Endothelial cell (in vitro differentiated cells): ENCODE results near the gene PRR11. TPM values are rescaled to one million over a fixed set of nuclear protein-coding genes. Genes with fewer than 3 reads are reported as not detected.

ENCODE experiments used
- DNase-seq: peaks from one replicate; pipeline ENCODE4 v3.0.0; 2021; ENCODE audit warnings: low spot score
- H3K27ac Mint-ChIP-seq: one replicate; pipeline ENCODE4 v1.8.0; 2021; ENCODE audit warnings: mixed read lengths, inconsistent platforms; ENCODE audit not compliant: unreplicated experiment
- H3K27me3 Mint-ChIP-seq: one replicate; pipeline ENCODE4 v1.8.0; 2021; ENCODE audit warnings: mild to moderate bottlenecking, moderate library complexity, mixed read lengths, inconsistent platforms; ENCODE audit not compliant: unreplicated experiment
- H3K36me3 Mint-ChIP-seq: one replicate; pipeline ENCODE4 v1.8.0; 2021; ENCODE audit warnings: mild to moderate bottlenecking, low read depth, mixed read lengths, inconsistent platforms; ENCODE audit not compliant: unreplicated experiment
- H3K4me1 Mint-ChIP-seq: one replicate; pipeline ENCODE4 v1.8.0; 2021; ENCODE audit warnings: mild to moderate bottlenecking, mixed read lengths, inconsistent platforms; ENCODE audit not compliant: unreplicated experiment
- H3K4me3 Mint-ChIP-seq: one replicate; pipeline ENCODE4 v1.8.0; 2021; ENCODE audit warnings: mild to moderate bottlenecking, mixed read lengths, inconsistent platforms; ENCODE audit not compliant: unreplicated experiment
- H3K9me3 Mint-ChIP-seq: one replicate; pipeline ENCODE4 v1.8.0; 2021; ENCODE audit warnings: mixed read lengths, inconsistent platforms; ENCODE audit not compliant: unreplicated experiment
- long read RNA-seq: library from polyadenylated mRNA; unstranded; transcript quantifications from one replicate; pipeline ENCODE4 v2.0.0, GENCODE V29; 2020; ENCODE audit not compliant: unreplicated experiment
- total RNA-seq: library from RNA; stranded (reverse); fragmentation: NEBNext Ultra II Directional; extraction: Animal tissue kit (Norgen Biotek cat#: 25700); gene quantifications from one replicate; pipeline ENCODE4 v1.2.1, GENCODE V29; 2021; ENCODE audit not compliant: unreplicated experiment
- TF ChIP-seq, protein P1 (sequence below): fragments of 200-600 bp; sonication (generic); IDR thresholded peaks from one replicate; pipeline ENCODE4 v1.5.0; 2021; ENCODE audit warnings: antibody characterized with exemption; ENCODE audit not compliant: unreplicated experiment

The PRR11 gene
- 16.0 TPM for total RNA-seq
- long read RNA-seq, partial matches to known transcripts, result 0 of 1 reads
- long read RNA-seq, other reads (novel, unspliced or antisense), result 0 of 1 reads

DNA sequence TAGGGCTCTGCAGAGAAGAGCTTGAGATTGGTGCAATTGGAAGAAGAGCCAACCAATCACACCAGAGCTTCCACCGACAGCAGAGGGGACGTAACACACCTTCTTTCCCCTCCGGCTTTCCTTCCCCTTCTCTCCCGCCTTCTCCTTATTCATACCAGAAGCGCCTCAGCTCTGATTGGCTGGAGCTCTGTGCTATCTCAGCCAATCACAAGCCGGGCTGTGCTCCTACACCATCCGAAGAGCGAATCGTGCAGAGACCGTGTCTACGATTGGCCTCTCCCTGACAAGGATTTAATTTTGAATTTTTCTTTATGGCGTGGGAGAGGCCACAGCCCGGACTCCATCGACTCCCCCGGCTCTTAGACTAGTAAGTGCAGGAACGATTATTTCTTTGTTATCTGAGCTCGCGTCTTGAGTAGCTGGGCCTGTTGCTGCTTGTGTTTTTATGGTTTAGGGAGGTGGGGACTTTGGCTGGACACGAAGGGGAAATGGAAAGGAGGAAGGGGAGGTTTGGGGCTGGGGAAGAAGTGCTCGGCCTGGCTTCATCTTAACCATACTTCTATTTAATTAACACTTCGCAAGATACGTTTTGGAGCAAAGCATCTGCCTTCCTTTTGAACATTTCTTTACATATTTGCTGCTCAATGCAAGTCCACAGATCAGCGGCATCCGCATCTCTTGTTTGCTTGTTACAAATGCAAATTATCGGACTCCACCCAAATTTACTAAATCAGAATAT is at the start of gene PRR11:
Gene PRR11, plus strand, starts transcription at position 308 of the 739 bp plus-strand sequence. CDS start 14,007 bp downstream, outside the sequence.
- peaks cover 10% of the 10 kb centered on the region for H3K4me1 Mint-ChIP-seq

DNA sequence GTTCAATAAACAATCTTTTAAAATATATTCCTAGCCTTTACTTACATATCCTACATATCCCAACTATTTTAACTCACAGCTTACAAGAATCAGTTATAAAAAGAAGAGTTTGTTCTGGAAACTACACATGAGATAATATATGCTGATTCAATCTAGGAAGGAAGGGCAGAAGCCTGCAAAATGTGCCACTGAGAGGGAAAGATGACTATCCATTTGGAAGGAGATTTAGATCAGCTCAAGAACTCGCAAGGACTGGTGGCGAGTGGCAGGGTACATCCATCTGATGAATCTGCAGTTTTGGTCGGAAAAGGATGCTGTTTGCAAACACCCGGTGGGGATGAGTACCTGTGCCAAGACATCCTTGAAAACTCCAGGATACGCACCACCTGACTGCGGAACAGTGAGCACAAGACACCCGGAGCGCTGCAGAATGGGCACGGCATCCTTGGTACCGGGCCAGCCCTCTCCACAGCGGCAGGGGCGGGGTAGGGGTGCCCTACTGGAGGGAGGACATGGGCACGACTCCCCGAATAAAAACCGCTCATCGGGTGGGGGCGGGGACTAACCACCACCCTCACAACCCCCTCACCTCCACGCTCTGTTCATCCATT is 49.6 kb upstream of the PRR11 start:
- TF ChIP-seq, protein P1, sequence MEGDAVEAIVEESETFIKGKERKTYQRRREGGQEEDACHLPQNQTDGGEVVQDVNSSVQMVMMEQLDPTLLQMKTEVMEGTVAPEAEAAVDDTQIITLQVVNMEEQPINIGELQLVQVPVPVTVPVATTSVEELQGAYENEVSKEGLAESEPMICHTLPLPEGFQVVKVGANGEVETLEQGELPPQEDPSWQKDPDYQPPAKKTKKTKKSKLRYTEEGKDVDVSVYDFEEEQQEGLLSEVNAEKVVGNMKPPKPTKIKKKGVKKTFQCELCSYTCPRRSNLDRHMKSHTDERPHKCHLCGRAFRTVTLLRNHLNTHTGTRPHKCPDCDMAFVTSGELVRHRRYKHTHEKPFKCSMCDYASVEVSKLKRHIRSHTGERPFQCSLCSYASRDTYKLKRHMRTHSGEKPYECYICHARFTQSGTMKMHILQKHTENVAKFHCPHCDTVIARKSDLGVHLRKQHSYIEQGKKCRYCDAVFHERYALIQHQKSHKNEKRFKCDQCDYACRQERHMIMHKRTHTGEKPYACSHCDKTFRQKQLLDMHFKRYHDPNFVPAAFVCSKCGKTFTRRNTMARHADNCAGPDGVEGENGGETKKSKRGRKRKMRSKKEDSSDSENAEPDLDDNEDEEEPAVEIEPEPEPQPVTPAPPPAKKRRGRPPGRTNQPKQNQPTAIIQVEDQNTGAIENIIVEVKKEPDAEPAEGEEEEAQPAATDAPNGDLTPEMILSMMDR, result no peak
- peak; percentile 37 for DNase-seq
- Mint-ChIP-seq H3K9me3 (no peaks in the 10 kb centered on the region), H3K27me3 (no peaks in the 10 kb centered on the region), H3K4me1 (peaks cover 4% of the 10 kb centered on the region), H3K27ac (peak overlapping the region; percentile 39), H3K4me3 (peak overlapping the region; percentile 92), H3K36me3 (peaks cover 9% of the 10 kb centered on the region)

More for the DNA sequence above, at the start of gene PRR11:
- DNase-seq, result peak; percentile 85
- Mint-ChIP-seq H3K36me3 (no peaks in the 10 kb centered on the region), H3K27me3 (no peaks in the 10 kb centered on the region), H3K27ac (no peak within 1 kb of the TSS), H3K4me3 (no peak within 1 kb of the TSS), H3K9me3 (no peaks in the 10 kb centered on the region)
- TF ChIP-seq, protein P1, result no peak

DNA sequence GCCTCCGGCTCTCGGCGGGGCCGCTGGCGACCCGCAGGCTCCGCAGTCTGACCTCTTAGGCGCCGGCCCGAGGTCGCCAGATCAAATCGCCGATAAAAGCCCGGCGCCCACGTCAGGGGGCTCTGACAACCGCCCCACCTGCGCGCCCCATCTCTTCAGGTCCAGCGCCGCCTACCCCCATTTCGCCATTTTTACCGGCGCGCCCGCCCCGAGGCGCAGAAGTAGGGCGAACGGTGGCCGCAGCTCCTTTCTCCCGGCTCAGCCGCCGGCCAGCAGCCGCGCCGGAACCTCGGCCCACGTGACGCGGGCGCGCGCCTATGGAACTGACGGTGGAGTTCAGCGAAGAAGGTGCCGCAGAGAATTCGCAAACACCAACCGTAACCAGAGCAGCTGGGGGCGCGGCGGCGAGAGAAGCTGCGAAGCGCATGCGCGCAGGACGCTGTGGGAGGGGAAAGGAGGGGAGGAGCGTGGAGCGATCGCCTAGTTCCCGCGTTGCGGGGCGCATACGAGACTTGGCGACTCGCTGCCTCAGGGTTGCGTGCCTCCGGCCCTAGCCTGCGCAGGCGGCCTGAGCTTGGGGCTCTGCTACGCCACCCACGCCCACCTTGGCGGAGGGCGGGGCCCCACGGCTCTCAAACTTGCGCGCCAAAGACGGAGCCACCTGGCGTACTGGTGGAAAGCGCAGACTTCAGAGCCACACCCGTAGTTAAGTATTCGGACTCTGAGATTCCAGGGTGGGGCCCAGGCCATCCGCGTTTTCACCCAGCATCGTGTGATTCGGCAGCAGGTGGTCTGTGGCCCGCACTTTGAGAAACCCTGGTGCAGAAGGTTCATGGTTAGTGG is 48.9 kb upstream of the PRR11 start, which contains the start of gene TRIM37:
Gene TRIM37, minus strand, starts transcription at position 418 of the 843 bp plus-strand sequence. CDS start 419 bp downstream, outside the sequence.
- TF ChIP-seq, protein P1, result no peak
- Mint-ChIP-seq H3K4me3 (peak within 1 kb of the TSS; percentile 92), H3K27me3 (no peaks in the 10 kb centered on the region), H3K27ac (peak within 1 kb of the TSS; percentile 72), H3K9me3 (no peaks in the 10 kb centered on the region), H3K36me3 (peaks cover 9% of the 10 kb centered on the region), H3K4me1 (peaks cover 4% of the 10 kb centered on the region)
- DNase-seq, result peak; percentile 99

DNA sequence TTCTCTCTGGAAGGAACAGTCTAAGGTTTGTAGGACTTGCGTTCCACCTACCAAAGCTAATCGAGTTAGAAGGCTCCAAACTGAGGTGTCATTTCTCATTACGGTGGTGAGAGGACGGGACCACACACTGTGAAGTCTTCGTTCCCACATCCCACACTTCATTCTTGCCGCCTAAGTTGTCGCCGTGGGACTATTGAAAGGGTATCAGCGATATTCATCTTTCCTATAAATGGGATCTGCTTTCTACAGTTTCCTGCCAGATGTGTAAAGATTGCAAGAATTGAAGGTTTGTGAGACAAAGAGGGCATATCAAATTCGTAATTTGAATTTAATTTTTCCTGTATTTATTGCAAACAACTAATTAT is 48.3 kb upstream of the PRR11 start:
- TF ChIP-seq, protein P1, result no peak
- peak overlapping the region; percentile 92 for H3K4me3 Mint-ChIP-seq
- H3K27ac Mint-ChIP-seq, result peak overlapping the region; percentile 72
- peaks cover 4% of the 10 kb centered on the region for H3K4me1 Mint-ChIP-seq
- H3K36me3 Mint-ChIP-seq, result peaks cover 4% of the 10 kb centered on the region
- H3K9me3 Mint-ChIP-seq, result no peaks in the 10 kb centered on the region
- H3K27me3 Mint-ChIP-seq, result no peaks in the 10 kb centered on the region
- no peak for DNase-seq
